GOT3 (cell line): Measurements from ENCODE around the gene SENP1.

Experiments
- DNase-seq: peaks from one replicate; lab custom pipeline; 2025; ENCODE audit warnings: mixed read lengths; lab: John Stamatoyannopoulos, UW

SENP1 gene

GRCh38 chr12:48067250-48067938 is 38.5 kb downstream of the SENP1 start:
- no peak for DNase-seq

DNA sequence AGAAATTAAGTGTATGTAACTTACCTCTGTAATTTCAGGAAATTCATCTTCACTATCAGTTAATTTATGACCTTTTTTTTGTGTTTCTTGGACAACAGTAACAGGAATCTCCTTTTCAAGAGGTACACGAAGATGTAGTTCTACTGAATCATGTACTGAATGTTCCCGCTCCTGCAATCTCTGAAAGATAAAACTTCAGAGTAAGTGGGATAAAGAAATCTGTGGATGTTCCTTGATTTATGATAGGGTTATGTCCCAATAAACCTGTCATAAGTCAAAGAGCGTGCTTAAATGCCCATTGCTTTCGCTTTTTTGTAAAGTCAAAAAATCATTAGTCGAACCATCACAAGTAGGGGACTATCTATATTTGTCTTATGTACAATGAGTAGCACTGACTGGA is 40.8 kb downstream of the SENP1 start:
- DNase-seq = no peak

GRCh38 chr12:48063530-48063929 is 42.3 kb downstream of the SENP1 start:
- no peak for DNase-seq

- DNase-seq = no peak
Measured at GRCh38 chr12:48061938-48062719, 43.8 kb downstream of the SENP1 start.

- DNase-seq = no peak
Measured at GRCh38 chr12:48060474-48060873, 45.4 kb downstream of the SENP1 start.

- DNase-seq = no peak
Measured at GRCh38 chr12:48058771-48059170, 47.1 kb downstream of the SENP1 start.

DNA sequence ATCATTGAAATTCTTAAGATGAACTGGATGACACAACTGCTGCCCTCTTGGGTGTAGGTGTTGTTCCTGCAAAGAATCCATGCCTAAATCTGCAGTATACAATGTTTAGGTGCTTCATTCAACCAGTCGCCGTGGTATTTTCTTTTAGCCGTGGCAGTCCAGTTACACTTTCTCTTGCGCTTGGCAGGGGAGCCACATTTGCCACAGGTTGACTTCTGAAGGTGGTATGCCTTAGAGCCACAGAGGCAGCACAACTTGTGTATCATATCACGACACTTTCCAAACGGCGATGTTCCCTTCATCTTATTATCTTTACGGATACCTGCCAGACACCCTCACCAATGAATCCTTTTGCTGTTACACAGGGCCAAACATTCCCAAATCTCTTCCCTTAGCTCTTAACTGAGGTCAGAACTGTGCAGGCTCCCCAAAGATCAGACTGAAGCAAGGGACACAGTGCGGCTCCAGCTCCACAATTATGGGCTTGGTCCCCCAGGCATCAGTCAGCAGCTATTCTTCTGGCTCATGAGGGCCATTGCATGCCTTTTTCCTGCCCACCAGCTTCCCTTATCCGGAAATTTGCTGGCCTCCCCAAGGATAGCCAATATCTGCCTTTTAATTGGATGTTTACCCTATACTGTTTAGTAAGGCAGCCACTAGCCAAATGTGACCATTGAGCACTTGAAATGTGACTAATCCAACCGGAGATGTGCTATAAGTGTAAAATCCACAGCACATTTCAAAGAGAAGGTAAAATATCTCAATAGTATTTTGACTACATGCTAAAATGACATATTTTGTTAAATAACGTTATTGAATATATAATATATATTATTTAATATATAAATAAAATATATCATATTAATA is 50.7 kb downstream of the SENP1 start:
- no peak for DNase-seq

DNA sequence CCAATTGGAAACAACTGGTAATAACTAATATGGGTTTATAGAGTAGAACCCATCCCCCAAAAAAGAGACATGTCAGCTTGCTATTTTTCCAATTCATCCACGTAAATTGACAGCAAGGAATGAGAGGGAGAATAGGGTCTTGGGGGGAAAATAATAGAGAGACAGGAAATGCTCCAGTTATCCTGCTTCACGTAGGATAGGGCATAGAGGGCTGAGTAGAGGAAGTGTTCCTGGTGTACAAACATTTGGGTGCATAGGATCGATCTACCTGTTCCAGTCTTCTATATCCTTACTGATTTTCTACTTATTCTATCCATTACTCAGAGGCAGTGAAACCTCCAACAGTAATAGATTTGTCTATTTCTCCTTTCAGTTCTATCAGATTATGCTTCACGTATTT is 52.0 kb downstream of the SENP1 start:
- DNase-seq = no peak

DNA sequence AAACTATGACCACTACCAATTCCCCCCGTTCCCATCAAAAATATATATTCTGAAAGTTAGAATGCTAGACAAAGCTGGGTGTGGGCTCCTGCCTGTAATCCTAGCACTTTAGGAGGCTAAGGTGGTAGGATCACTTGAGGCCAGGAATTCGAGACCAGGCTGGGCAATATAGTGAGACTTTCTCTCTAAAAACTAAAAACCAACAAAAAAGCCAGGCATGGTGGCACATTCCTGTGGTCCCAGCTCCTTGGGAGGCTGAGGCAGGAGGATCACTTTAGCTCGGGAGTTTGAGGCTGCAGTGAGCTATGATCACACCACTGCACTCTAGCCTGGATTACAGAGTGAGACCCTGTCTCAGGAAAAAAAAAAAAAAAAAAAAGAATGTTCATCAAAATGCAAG is 52.8 kb downstream of the SENP1 start:
- no peak for DNase-seq

DNA sequence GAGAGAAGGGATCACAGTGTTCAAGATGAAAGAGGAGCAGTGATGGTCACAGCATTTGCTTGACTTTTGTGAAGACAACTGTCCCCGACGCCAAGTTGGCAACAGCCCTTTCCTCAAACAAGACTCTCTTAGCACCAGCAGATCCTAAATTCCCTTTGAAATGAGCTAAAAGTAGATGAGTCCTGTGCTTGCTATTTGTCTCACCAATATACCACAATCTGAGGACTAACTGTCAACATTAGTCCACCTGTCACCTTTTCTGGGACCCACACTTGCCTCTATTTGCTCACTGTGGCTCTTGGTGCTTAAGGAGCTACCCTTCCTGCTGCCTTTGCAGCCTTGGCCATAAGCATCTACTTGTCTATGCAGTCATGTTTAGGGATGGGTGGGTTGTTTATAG is 54.2 kb downstream of the SENP1 start:
- no peak for DNase-seq

DNA sequence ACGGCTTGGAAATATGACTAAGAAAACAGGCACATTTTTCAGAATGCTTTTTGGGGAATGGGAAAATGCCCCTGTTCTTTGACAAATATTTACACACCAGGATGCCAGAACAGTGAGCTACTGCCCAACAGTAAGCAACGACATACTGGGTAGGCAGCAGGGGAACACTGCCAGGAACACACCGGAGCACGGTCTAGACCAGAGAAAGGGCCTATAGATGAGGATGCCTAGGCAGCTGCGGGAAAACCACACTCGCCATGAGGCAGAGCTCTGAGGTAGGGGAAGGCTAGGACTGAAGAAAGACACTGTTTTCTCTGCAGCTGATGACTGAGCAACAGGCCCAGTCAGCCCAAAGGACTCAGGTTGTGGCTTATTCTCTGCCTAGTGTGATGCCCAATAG is 55.7 kb downstream of the SENP1 start:
- no peak for DNase-seq

DNA sequence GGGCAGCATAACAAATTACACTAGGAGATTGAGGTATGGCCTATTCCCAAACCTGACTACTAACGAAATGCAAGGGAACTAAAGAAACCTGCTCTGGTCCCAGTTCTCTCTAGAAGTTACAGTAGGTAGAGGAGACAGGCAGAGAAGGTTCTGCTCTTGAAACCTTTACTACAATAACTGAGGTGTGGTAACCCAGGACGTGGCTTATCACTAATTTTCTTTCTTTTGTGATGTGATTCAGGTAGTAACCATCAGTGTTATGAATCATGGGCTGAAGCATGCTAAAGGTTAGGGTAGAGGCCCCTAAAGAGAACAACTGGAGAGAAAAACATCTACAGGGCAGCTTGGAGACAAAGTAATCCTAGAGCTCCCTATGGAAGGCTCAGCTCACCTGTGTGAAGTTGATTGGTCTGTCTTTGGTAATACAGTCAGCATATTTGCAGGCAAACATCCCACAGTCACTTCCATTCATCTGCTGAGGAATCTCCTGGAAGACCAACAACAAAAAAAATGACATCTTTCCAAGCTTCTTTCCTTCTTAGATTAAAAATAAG is 59.8 kb downstream of the SENP1 start:
- no peak for DNase-seq

GRCh38 chr12:48045061-48045846 is 60.6 kb downstream of the SENP1 start:
- no peak for DNase-seq

DNA sequence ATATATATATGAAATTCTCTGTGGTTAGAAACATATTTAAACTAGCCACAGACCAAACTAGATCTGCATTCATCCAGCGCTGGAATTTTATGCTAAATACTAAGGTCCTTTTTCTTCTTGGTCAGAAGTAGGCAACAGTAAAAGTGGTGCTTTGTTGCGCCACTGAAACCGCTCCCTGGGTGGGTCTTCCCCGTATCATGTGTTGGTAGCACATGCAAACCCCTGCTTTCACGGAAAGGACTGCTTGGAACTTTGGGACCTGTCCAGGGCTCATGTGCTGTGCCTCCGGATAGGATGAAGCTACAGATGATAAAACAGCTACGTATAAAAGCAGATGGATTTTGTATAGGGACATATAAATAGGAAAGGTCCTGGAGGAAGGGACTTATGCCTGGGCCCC is 61.5 kb downstream of the SENP1 start:
- no peak for DNase-seq

DNA sequence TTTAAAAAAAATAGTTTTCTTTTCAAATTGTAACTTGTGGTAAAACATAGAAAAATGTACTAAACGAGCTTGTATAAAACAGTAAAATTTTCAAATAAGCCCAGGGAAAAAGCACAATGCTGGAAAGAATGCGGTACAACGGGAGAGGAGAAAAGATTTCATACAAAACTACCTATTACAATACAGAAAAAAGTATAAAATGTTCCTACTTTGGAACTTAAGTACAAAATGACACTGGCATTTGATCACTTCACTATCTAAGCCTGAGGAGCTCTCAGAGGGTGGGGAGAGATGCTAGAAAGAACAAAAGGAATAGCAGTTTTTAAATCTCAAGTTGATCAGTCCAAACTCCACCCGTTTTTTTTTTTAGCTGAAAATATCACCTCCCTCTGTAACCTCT is 62.1 kb downstream of the SENP1 start:
- DNase-seq = no peak

DNA sequence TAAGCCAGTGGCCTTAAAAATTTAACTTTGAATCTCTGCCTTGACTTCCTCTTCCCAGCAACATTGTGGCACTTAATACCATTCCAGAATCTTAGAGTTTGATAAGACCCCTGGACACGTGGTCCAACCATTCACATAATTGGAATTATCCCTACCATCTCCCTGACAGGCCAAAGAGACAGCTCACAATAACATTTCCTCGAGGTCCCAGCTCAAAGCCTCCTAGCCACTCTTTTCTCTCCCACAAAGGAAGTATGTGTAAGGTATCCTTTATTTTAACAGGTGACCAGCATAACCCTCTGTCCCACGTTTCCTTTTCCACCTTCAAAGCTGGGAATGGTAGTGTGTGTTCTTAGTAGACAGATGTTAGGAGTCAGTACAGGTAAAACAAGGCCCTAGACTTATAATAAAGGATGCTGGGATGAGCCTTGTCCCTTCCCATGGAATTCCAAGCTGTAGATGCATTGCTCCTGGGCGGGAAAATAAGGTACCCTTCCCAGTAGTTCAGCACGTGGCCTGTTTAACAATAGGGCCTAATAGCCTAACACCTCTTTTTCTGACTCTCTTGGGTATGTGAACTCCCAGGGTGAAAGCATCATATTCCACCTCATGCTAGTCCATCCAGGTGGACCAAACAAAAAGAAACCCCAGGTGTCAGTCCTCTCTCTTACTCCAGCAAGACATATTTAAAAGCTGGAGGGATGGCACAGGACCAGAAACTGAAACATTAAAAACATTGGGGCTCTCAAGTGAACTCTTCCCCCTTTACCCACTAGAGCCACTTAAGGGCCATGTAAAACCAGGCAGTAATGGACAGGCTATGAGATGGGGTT is 64.1 kb downstream of the SENP1 start:
- DNase-seq = no peak

DNA sequence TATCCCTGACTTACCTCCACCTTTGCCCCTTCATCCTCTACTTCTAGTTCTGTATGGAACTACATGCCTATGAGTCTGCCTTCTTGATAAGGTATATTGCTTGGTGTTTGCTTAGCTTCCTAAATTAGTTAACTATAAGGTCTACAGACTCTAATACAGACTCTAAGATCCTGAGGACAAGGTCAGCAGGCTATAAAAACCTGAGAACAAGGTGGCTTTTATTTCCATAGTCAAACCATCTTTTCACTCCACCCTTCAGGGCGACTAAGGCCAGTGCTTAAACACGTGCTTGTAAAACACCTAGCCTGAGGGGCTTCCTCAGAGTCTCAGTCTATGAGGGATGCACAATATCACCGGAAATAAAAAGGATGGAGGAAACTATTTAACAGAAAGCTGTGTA is 65.5 kb downstream of the SENP1 start:
- no peak for DNase-seq

GRCh38 chr12:48039151-48039550 is 66.7 kb downstream of the SENP1 start:
- DNase-seq = no peak

- DNase-seq = no peak
Measured at GRCh38 chr12:48038085-48038484, 67.8 kb downstream of the SENP1 start.

GRCh38 chr12:48037267-48037915 is 68.5 kb downstream of the SENP1 start:
- DNase-seq = no peak
